Suprapubic skin (tissue), 4 donors: Measurements from ENCODE around the gene SFTPD.

Source experiments
- POLR2A ChIP-seq, 2 donors: fragments of 450-650 bp; IDR thresholded peaks; one replicate each; pipeline ENCODE4 v1.6.1; 2017; ENCODE audit warnings: antibody characterized with exemption in 2 of 2, mild to moderate bottlenecking in 2 of 2, moderate library complexity in 2 of 2
- POLR2AphosphoS5 ChIP-seq, 3 donors: sonication (generic); formaldehyde crosslinking; IDR thresholded peaks; one replicate each; pipeline ENCODE4 v1.6.1; 2017; ENCODE audit warnings: antibody characterized with exemption in 3 of 3

- TF ChIP-seq POLR2AphosphoS5 (IDR thresholded peaks at IDR 0.05) (no peak), POLR2A (IDR thresholded peaks at IDR 0.05) (no peak)
These were observed 30.5 kb upstream of the SFTPD start for GRCh38 chr10:79979310-79979975.
